Endothelial cell of umbilical vein (primary cell): ENCODE measurements around the gene IFIT1B. TPM values are rescaled to one million over a fixed set of nuclear protein-coding genes. Genes with fewer than 3 reads are reported as not detected.

Experiments used
- BruUV-seq: library from RNA; stranded (reverse); fragments of 400-500 nt; replicated peaks from 2 replicates; lab custom pipeline; 2021; lab: Mats Ljungman, UMichigan
- CTCF ChIA-PET: fragments of 300-600, 350-600 bp; sonication (Branson Sonifier 250); formaldehyde crosslinking; loops from one replicate; lab custom pipeline; 2021; ENCODE audit warnings: antibody characterized with exemption, inconsistent platforms; lab: Charles Lee
- POLR2A ChIA-PET: fragments of 300-600, 350-600 bp; sonication (Branson Sonifier 250); formaldehyde crosslinking; loops from one replicate; lab custom pipeline; 2021; ENCODE audit warnings: antibody characterized with exemption, inconsistent platforms; lab: Charles Lee
- DNase-seq: peaks from one replicate; pipeline ENCODE4 v3.0.0-alpha.2; 2011; ENCODE audit warnings: low read depth, low spot score
- FAIRE-seq: peaks from 2 replicates; lab custom pipeline; 2011; peaks lifted over from hg19 to GRCh38; lab: Jason Lieb, UNC
- H2AFZ ChIP-seq: 2 replicates; pipeline ENCODE4 v1.6.0; 2012; ENCODE audit warnings: low read depth, low read length, control low read depth, inconsistent platforms
- H3K27ac ChIP-seq: 2 replicates; pipeline ENCODE4 v1.5.1; 2011; ENCODE audit warnings: low read depth, mild to moderate bottlenecking, control low read depth, low read length, moderate library complexity; ENCODE audit not compliant: insufficient read depth
- H3K27me3 ChIP-seq, 2 experiments: 2 replicates each; pipeline versions ENCODE4 v1.6.0 to v1.6.1; 2011; ENCODE audit warnings: low read length in 2 of 2, mixed read lengths in 1 of 2; ENCODE audit not compliant: control insufficient read depth in 2 of 2, insufficient read depth in 2 of 2
- H3K36me3 ChIP-seq, 2 experiments: 2 replicates in 1 of 2; 3 replicates in 1 of 2; pipeline ENCODE4 v1.5.1; 2011; ENCODE audit warnings: low read length in 2 of 2, mild to moderate bottlenecking in 1 of 2, moderate library complexity in 1 of 2; ENCODE audit not compliant: control insufficient read depth in 2 of 2, insufficient read depth in 2 of 2; ENCODE audit errors: extremely low read depth in 1 of 2
- H3K4me1 ChIP-seq: 3 replicates; pipeline ENCODE4 v1.5.1; 2011; ENCODE audit warnings: mild to moderate bottlenecking, low read length; ENCODE audit not compliant: control insufficient read depth, insufficient read depth; ENCODE audit errors: extremely low read depth
- H3K4me2 ChIP-seq: 2 replicates; pipeline ENCODE4 v1.6.1; 2011; ENCODE audit warnings: low read length, control low read depth, mixed read lengths; ENCODE audit not compliant: insufficient read depth
- H3K4me3 ChIP-seq, 3 experiments: fragments of 200-600 bp in 1 of 3; sonication (generic), shearing (Covaris generic) in 1 of 3; replicated peaks in 1 of 3; 2 replicates each; pipeline ENCODE4 v1.5.1; 2011 to 2016; ENCODE audit warnings: control low read depth in 3 of 3, low read length in 3 of 3, mild to moderate bottlenecking in 2 of 3, inconsistent platforms in 1 of 3, low read depth in 1 of 3, moderate library complexity in 1 of 3; ENCODE audit not compliant: insufficient read depth in 1 of 3
- H3K79me2 ChIP-seq: 2 replicates; pipeline ENCODE4 v1.6.0; 2012; ENCODE audit warnings: low read length, inconsistent platforms; ENCODE audit not compliant: control insufficient read depth, insufficient read depth
- H3K9ac ChIP-seq: replicated peaks from 2 replicates; pipeline ENCODE3; 2011; ENCODE audit warnings: low read length, control low read depth; ENCODE audit not compliant: insufficient read depth; ENCODE audit errors: extremely low read depth
- H3K9me1 ChIP-seq: replicated peaks from 3 replicates; pipeline ENCODE4 v1.6.0; 2011; ENCODE audit warnings: mild to moderate bottlenecking, low read length; ENCODE audit not compliant: control insufficient read depth, insufficient read depth; ENCODE audit errors: extremely low read depth
- H3K9me3 ChIP-seq: replicated peaks from 2 replicates; pipeline ENCODE4 v1.5.1; 2012; ENCODE audit warnings: low read length, inconsistent platforms; ENCODE audit not compliant: control insufficient read depth, insufficient read depth
- H4K20me1 ChIP-seq: replicated peaks from 2 replicates; pipeline ENCODE3; 2011; ENCODE audit warnings: mild to moderate bottlenecking, low read length; ENCODE audit not compliant: control insufficient read depth, insufficient read depth; ENCODE audit errors: extremely low read depth
- EZH2 ChIP-seq: IDR thresholded peaks from 2 replicates; pipeline ENCODE4 v1.6.1; 2012; ENCODE audit warnings: borderline replicate concordance, low read depth, mild to moderate bottlenecking, moderate library complexity, low read length, inconsistent platforms; ENCODE audit not compliant: severe bottlenecking
- FOS ChIP-seq: IDR thresholded peaks from 2 replicates; pipeline ENCODE4 v1.6.1; 2011; ENCODE audit warnings: mild to moderate bottlenecking, low read length, moderate library complexity, borderline replicate concordance; ENCODE audit not compliant: insufficient read depth
- GATA2 ChIP-seq: IDR thresholded peaks from 2 replicates; pipeline ENCODE4 v1.7.0; 2011; ENCODE audit warnings: low read depth, mild to moderate bottlenecking, moderate library complexity, mixed read lengths, low read length; ENCODE audit not compliant: insufficient read length, insufficient read depth
- JUN ChIP-seq: IDR thresholded peaks from 2 replicates; pipeline ENCODE4 v1.6.1; 2011; ENCODE audit warnings: borderline replicate concordance, low read depth; ENCODE audit not compliant: insufficient read length, insufficient read depth
- MAX ChIP-seq: IDR thresholded peaks from 2 replicates; pipeline ENCODE4 v1.6.1; 2011; ENCODE audit not compliant: insufficient read depth, insufficient read length
- MYC ChIP-seq: IDR thresholded peaks from one replicate; pipeline ENCODE4 v1.6.1; 2011; ENCODE audit warnings: mild to moderate bottlenecking, low read depth, low read length
- POLR2A ChIP-seq: IDR thresholded peaks from 2 replicates; pipeline ENCODE4 v1.6.1; 2012; ENCODE audit warnings: low read depth, mild to moderate bottlenecking, control low read depth, low read length
- POLR2AphosphoS5 ChIP-seq: IDR thresholded peaks from 2 replicates; pipeline ENCODE4 v1.6.1; 2012; ENCODE audit warnings: low read depth, mild to moderate bottlenecking, control low read depth, low read length, moderate library complexity; ENCODE audit not compliant: insufficient read depth
- dilution Hi-C: fragments of 300-500 bp; cut with MboI; formaldehyde crosslinking; loops from one replicate; pipeline ENCODE4 v1.15.0; 2019; ENCODE audit warnings: low sequenced_read_pairs; ENCODE audit not compliant: extremely low pct_ligation_motif_present
- intact Hi-C: fragments of 100-400 bp; cut with micrococcal nuclease; formaldehyde crosslinking; loops from one replicate; pipeline ENCODE4 v1.10.0; 2022
- polyA plus RNA-seq, 4 experiments: library from polyadenylated mRNA; depleted of rRNA in 3 of 4; stranded (reverse) in 3 of 4; unstranded in 1 of 4; fragments of >200 nt; gene quantifications; 2 replicates each; pipeline versions ENCODE4 v1.2.1 to v1.2.3, GENCODE V29; 2011 to 2012; ENCODE audit warnings: missing spikeins in 1 of 4
- total RNA-seq: library from RNA; stranded (reverse); gene quantifications from 2 replicates; pipeline ENCODE4 v1.2.3, GENCODE V29; 2021
- TF ChIP-seq, protein P1 (sequence below), 2 donors: IDR thresholded peaks; 1 replicate in 1 of 2; 2 replicates in 1 of 2; pipeline ENCODE4 v1.5.1; 2011; ENCODE audit warnings: low read length in 2 of 2, mild to moderate bottlenecking in 2 of 2, moderate library complexity in 2 of 2, control low read depth in 1 of 2, inconsistent platforms in 1 of 2, low read depth in 1 of 2; ENCODE audit not compliant: insufficient read depth in 1 of 2; ENCODE audit errors: extremely low read depth in 1 of 2

The IFIT1B gene
- total and polyA plus RNA-seq, 2 donors (not counting 3 experiments of a cell fraction or from before 2014, with no cell fraction given), result not detected

DNA sequence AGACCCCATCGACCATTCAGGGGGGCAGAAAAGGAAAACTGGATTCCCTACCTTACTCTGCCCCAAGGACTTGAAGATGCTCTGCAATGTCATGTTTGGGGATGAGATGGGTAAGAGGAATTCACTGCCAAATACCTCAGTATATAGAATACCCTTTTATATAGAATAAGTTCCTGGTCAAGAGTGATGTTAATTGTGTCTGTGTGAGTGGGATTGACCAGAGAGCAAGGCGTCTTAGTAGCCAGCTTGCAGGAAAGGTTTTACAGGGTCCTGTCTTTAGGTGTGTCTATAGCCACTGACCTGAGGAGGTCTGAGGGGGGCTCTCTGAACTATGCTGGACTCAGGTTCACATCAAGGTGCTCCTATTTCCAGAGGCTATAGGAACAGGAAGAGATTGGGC lies 48.7 kb upstream of the IFIT1B start:
- CTCF ChIA-PET, result interaction anchor here (1.7 kb wide), 1 partner anchor 19 kb away, joined by 6 read pairs; no protein-coding TSS in a partner anchor
- no peaks in the 10 kb centered on the region for H3K9me1 ChIP-seq
- intact Hi-C loops (loop anchor here (2.0 to 5.0 kb wide), 3 partner anchors 28 to 212 kb away; partner anchors contain the start of gene IFIT5), dilution Hi-C loops (no loop called here)
- peaks cover 21% of the 10 kb centered on the region for H3K4me1 ChIP-seq
- DNase-seq (no peak), FAIRE-seq (no peak)
- H3K27ac ChIP-seq, result no peak overlapping the region
- POLR2A ChIA-PET, result no interaction called here
- H2AFZ ChIP-seq, result no peak overlapping the region
- no peaks in the 10 kb centered on the region for H3K9me3 ChIP-seq
- H3K9ac ChIP-seq, result no peak overlapping the region
- no TSS peak for BruUV-seq
- no peaks in the 10 kb centered on the region for H3K36me3 ChIP-seq
- TF ChIP-seq, protein P1, sequence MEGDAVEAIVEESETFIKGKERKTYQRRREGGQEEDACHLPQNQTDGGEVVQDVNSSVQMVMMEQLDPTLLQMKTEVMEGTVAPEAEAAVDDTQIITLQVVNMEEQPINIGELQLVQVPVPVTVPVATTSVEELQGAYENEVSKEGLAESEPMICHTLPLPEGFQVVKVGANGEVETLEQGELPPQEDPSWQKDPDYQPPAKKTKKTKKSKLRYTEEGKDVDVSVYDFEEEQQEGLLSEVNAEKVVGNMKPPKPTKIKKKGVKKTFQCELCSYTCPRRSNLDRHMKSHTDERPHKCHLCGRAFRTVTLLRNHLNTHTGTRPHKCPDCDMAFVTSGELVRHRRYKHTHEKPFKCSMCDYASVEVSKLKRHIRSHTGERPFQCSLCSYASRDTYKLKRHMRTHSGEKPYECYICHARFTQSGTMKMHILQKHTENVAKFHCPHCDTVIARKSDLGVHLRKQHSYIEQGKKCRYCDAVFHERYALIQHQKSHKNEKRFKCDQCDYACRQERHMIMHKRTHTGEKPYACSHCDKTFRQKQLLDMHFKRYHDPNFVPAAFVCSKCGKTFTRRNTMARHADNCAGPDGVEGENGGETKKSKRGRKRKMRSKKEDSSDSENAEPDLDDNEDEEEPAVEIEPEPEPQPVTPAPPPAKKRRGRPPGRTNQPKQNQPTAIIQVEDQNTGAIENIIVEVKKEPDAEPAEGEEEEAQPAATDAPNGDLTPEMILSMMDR (IDR thresholded peaks at IDR 0.05; ENCODE audit: extremely low read depth in 1 of 2, insufficient read depth in 1 of 2, low read depth in 1 of 2, low read length in 2 of 2), result no peak
- TF ChIP-seq POLR2AphosphoS5 (no peak), GATA2 (no peak), MAX (no peak), POLR2A (no peak), JUN (no peak), EZH2 (no peak), FOS (no peak), MYC (no peak)
- H4K20me1 ChIP-seq, result no peaks in the 10 kb centered on the region
- H3K4me2 ChIP-seq, result no peak overlapping the region
- H3K4me3 ChIP-seq, result no peak overlapping the region
- no peaks in the 10 kb centered on the region for H3K79me2 ChIP-seq
- no peaks in the 10 kb centered on the region for H3K27me3 ChIP-seq
